NT2/D1 (cell line): ENCODE measurements around the gene PDE6C.

ENCODE experiments used
- DNase-seq: peaks from one replicate; pipeline ENCODE4 v3.0.0-alpha.2; 2011; ENCODE audit warnings: low read depth, low spot score
- H3K27me3 ChIP-seq: 2 replicates; pipeline ENCODE4 v1.6.0; 2011; ENCODE audit warnings: mild to moderate bottlenecking; ENCODE audit not compliant: insufficient read length, insufficient read depth
- H3K36me3 ChIP-seq: 2 replicates; pipeline ENCODE4 v1.6.1; 2011; ENCODE audit warnings: mild to moderate bottlenecking, low read length, mixed read lengths; ENCODE audit not compliant: insufficient read depth, insufficient read length
- H3K4me1 ChIP-seq: 2 replicates; pipeline ENCODE4 v1.5.1; 2011; ENCODE audit not compliant: insufficient read depth, insufficient read length
- H3K4me3 ChIP-seq: 2 replicates; pipeline ENCODE4 v1.5.1; 2011; ENCODE audit warnings: low read depth; ENCODE audit not compliant: insufficient read length
- H3K9ac ChIP-seq: 2 replicates; pipeline ENCODE4 v1.6.0; 2011; ENCODE audit warnings: low read depth; ENCODE audit not compliant: insufficient read length
- H3K9me3 ChIP-seq: 2 replicates; pipeline ENCODE4 v1.5.1; 2011; ENCODE audit warnings: mild to moderate bottlenecking, low read length; ENCODE audit not compliant: insufficient read depth
- SUZ12 ChIP-seq: IDR thresholded peaks from 2 replicates; pipeline ENCODE4 v1.6.1; 2011; ENCODE audit not compliant: insufficient read length, insufficient read depth; ENCODE audit errors: extremely low read depth
- YY1 ChIP-seq: IDR thresholded peaks from 2 replicates; pipeline ENCODE4 v1.6.1; 2011; ENCODE audit not compliant: insufficient read length, insufficient read depth
- ZNF274 ChIP-seq: IDR thresholded peaks from 2 replicates; pipeline ENCODE4 v1.6.1; 2011; ENCODE audit warnings: mild to moderate bottlenecking, low read depth, low read length

The PDE6C gene

GRCh38 chr10:93703841-93704240 lies 91.5 kb downstream of the PDE6C start:
- peaks cover 12% of the 10 kb centered on the region for H3K27me3 ChIP-seq
- no peak for TF ChIP-seq SUZ12
- TF ChIP-seq ZNF274: no peak
- no peak for TF ChIP-seq YY1
- no peak overlapping the region for H3K9ac ChIP-seq
- no peaks in the 10 kb centered on the region for H3K9me3 ChIP-seq
- peaks cover 7% of the 10 kb centered on the region for H3K36me3 ChIP-seq
- H3K4me3 ChIP-seq: no peak overlapping the region
- DNase-seq: no peak
- no peaks in the 10 kb centered on the region for H3K4me1 ChIP-seq

GRCh38 chr10:93704451-93704850 lies 92.1 kb downstream of the PDE6C start:
- Histone ChIP-seq H3K4me3 (no peak overlapping the region), H3K27me3 (peaks cover 12% of the 10 kb centered on the region), H3K9me3 (no peaks in the 10 kb centered on the region), H3K9ac (no peak overlapping the region), H3K4me1 (no peaks in the 10 kb centered on the region), H3K36me3 (peaks cover 1% of the 10 kb centered on the region)
- TF ChIP-seq ZNF274 (no peak), SUZ12 (no peak), YY1 (no peak)
- DNase-seq: no peak

GRCh38 chr10:93707623-93708022 lies 95.3 kb downstream of the PDE6C start:
- Histone ChIP-seq H3K36me3 (no peaks in the 10 kb centered on the region), H3K4me3 (no peak overlapping the region), H3K4me1 (no peaks in the 10 kb centered on the region), H3K9me3 (no peaks in the 10 kb centered on the region), H3K27me3 (peaks cover 12% of the 10 kb centered on the region), H3K9ac (no peak overlapping the region)
- TF ChIP-seq ZNF274: no peak
- TF ChIP-seq SUZ12: no peak
- no peak for TF ChIP-seq YY1
- no peak for DNase-seq

- Histone ChIP-seq H3K9ac (no peak overlapping the region), H3K4me1 (no peaks in the 10 kb centered on the region), H3K36me3 (no peaks in the 10 kb centered on the region), H3K9me3 (no peaks in the 10 kb centered on the region), H3K27me3 (no peaks in the 10 kb centered on the region), H3K4me3 (no peak overlapping the region)
- DNase-seq: no peak
- TF ChIP-seq ZNF274: no peak
- no peak for TF ChIP-seq YY1
- TF ChIP-seq SUZ12: no peak
Measured at GRCh38 chr10:93710333-93710909, 98.1 kb downstream of the PDE6C start.

- Histone ChIP-seq H3K9me3 (no peaks in the 10 kb centered on the region), H3K36me3 (no peaks in the 10 kb centered on the region), H3K4me3 (no peak overlapping the region), H3K4me1 (no peaks in the 10 kb centered on the region), H3K27me3 (no peaks in the 10 kb centered on the region), H3K9ac (no peak overlapping the region)
- TF ChIP-seq YY1 (no peak), ZNF274 (no peak), SUZ12 (no peak)
- DNase-seq: no peak
Measured at GRCh38 chr10:93711891-93712290, 99.6 kb downstream of the PDE6C start.

GRCh38 chr10:93712593-93712992 lies 100.3 kb downstream of the PDE6C start:
- Histone ChIP-seq H3K4me3 (no peak overlapping the region), H3K36me3 (no peaks in the 10 kb centered on the region), H3K9ac (no peak overlapping the region), H3K4me1 (no peaks in the 10 kb centered on the region), H3K9me3 (no peaks in the 10 kb centered on the region), H3K27me3 (no peaks in the 10 kb centered on the region)
- TF ChIP-seq YY1 (no peak), ZNF274 (no peak), SUZ12 (no peak)
- no peak for DNase-seq

- no peaks in the 10 kb centered on the region for H3K9me3 ChIP-seq
- no peaks in the 10 kb centered on the region for H3K4me1 ChIP-seq
- H3K4me3 ChIP-seq: no peak overlapping the region
- no peak for TF ChIP-seq ZNF274
- no peak for TF ChIP-seq YY1
- TF ChIP-seq SUZ12: no peak
- H3K9ac ChIP-seq: no peak overlapping the region
- no peak for DNase-seq
- H3K36me3 ChIP-seq: no peaks in the 10 kb centered on the region
- H3K27me3 ChIP-seq: no peaks in the 10 kb centered on the region
Measured at GRCh38 chr10:93715345-93715744, 103.0 kb downstream of the PDE6C start.
